Activated T-helper 1 cell treated with anti-CD3 and anti-CD28 coated beads, Interleukin-2, amount 50 U/mL, for 16 hours (primary cell): ENCODE measurements around the gene LNPEP.

Source experiments
- DNase-seq, 2 donors: peaks; one replicate each; pipeline ENCODE4 v3.0.0-alpha.2; 2020; ENCODE audit warnings: low read depth in 1 of 2, low spot score in 1 of 2

LNPEP gene

DNA sequence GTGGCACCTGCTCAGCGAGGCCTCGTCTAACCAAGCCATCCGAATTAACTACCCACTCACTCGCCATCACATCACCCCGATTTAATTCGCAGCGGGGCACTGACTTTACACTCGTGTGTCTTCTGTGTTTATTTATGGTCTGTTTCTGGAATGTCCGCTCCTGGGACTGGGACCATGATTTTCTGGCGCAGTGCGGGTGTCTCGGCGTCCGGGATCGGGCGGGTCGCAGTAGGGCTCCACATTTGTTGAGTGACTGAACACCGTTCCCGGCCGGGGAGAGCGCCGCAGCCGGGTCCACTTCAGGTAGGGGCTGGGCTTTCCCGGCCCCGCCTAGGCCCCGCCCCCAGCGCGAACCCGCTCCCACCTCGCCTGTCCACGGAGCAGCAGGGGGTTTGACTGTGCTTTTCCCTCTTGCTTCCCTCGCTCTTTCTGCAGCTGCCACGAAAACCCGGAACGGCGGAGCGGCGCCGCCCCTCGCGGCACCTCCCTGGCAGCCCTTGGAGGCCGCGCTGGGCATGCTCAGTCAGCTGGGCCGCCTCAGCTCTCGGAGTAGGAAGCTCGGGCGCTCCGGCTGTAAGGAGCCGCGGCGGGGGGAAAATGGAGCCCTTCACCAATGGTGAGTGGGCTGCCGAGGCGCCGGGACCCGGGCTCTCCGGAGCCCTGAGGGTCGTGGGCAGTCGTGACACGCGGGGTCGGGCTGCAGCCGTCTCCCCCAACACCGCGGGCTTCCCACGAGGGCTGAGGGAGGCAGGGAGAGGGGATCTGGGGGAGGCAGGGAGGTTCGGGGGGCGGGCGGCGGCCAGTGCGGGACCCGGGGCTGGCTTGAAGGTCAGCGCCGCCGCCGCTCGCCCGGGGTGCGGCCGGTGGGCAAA lies at the start of gene LNPEP:
LNPEP (plus strand) TSS at position 522 of the 872 bp plus-strand sequence; CDS start at position 598, 76 bp downstream.
- DNase-seq = peak; percentile 87 to 90

GRCh38 chr5:96893342-96893741 lies 42.5 kb upstream of the LNPEP start:
- no peak for DNase-seq

DNA sequence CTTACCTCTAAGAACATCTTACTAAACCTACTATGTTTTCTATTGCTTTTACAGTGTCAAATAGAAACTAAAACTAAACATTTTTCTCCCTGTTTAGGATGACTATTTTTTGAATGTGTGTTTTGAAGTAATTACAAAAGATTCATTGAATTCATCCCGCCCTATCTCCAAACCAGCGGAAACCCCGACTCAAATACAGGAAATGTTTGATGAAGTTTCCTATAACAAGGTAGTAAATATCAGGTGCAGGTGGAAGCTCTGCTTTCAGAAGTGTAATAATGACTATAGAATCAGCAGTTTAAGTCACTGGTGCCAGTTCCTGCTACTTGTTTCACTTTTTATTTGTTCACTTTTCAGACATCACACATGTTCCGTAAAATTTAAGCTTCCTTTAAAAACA lies 39.6 kb upstream of the LNPEP start:
- DNase-seq = no peak

DNA sequence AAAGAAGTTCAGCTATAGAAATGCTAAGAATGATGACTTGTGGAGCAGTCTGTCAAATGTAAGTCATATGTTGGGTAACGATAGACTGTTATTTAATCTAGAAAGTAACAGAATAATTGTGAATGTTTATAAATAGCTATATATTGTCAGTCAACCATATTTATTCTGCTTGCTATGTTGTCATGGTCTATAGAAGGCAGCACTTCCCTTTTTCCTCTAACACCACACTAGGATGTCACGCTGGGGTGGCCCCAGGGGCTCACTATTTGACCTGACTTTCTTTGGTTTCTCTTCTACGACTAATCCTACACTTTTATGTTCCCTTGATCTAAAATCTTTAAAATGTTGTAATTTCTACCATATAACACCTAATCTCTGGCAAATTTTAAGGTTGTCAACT lies 39.1 kb upstream of the LNPEP start:
- no peak for DNase-seq

DNA sequence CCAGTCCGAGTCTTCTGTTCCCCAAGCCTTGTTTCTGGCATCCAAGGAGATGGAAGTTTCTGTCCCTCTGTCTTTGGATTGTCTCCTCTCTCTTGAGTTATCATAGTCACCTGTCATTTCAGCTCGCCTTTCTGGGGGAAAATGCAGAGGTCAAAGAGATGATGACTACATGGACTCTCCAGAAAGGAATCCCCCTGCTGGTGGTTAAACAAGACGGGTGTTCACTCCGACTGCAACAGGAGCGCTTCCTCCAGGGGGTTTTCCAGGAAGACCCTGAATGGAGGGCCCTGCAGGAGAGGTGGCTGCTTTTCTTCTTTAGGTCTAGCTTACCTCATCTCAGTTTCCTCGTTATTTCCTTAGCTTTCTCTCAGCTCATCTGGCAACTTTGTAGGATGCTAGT lies 34.5 kb upstream of the LNPEP start:
- no peak for DNase-seq

- no peak for DNase-seq
Measured at GRCh38 chr5:96901841-96902240, 34.0 kb upstream of the LNPEP start.

DNA sequence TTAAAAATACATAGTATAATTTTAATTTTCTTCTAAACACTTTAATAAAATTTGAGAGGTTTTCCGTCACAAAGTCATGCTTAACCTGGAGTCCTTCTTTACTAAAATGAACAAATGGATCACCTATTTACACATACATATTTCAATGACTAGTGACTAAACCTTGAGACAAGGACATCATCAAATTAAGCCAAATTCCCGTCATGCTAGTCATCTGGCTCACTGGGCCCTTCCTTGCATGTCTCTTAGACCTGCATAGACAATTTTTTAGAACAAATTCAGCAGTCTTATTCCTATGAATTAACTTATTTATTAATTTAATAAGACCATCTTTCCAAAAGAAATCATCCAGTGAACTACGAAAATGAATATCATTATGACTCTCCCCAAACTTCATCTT lies 33.0 kb upstream of the LNPEP start:
- no peak for DNase-seq

GRCh38 chr5:96903300-96903699 lies 32.6 kb upstream of the LNPEP start:
- no peak for DNase-seq

- DNase-seq = no peak
Measured at GRCh38 chr5:96904054-96904931, 31.6 kb upstream of the LNPEP start.

GRCh38 chr5:96905864-96906263 lies 30.0 kb upstream of the LNPEP start:
- DNase-seq = no peak

DNA sequence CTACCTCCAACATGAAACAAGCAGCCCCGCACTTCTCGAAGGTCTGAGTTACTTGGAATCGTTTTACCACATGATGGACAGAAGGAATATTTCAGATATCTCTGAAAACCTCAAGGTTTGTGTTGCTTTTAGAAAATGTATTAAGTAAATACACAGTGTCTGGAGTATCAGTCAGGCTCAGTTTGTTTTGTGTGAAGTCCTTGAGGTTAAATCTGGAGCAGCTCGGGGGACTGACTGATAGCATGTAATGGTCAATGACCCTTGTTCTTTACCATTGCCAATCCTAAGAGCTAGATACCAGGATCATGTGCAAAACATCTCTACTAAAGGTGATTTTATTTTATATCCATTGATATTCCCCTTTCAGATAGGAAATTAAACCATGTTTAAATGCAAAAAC lies 26.9 kb upstream of the LNPEP start:
- no peak for DNase-seq

GRCh38 chr5:96909435-96909834 lies 26.4 kb upstream of the LNPEP start:
- DNase-seq = no peak

DNA sequence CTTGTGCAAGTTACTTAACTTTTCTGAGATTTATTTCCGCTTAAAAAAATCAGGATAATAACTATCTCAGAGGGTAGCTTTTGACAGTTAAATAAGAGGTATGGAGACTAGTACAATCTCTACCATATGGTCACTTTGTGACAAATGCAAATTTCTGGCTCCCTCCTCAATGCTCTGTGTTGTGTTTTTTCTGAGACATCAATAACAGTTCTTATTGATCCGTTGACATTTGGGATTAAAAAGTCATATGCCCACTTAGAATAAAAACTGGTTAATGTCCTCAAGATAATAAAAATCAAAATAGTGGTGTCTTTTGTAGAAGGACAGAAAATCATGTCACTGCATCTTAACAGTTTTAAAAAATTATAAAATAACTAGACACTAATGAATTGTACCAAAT lies 24.7 kb upstream of the LNPEP start:
- DNase-seq = no peak

GRCh38 chr5:96913233-96913632 lies 22.6 kb upstream of the LNPEP start:
- no peak for DNase-seq

DNA sequence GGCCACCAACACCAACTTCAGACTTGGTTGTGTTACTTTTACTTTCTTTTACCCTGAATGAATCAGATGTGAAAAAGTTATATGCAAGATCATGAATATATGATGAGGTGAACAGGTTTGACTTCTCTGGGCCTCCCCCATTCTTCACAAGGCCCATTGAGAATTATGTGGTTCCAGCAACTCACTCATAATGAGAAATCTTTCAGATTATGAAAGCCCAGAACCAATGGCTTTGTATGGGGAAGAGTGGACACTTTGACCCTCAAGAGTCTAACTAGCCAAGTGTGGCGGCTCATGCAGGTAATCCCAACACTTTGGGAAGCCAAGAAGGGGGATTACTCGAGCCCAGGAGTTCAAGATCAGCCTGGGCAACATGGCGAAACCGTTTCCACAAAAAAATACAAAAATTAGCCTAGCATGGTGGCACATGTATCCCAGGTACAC lies 16.1 kb upstream of the LNPEP start:
- DNase-seq = no peak

DNA sequence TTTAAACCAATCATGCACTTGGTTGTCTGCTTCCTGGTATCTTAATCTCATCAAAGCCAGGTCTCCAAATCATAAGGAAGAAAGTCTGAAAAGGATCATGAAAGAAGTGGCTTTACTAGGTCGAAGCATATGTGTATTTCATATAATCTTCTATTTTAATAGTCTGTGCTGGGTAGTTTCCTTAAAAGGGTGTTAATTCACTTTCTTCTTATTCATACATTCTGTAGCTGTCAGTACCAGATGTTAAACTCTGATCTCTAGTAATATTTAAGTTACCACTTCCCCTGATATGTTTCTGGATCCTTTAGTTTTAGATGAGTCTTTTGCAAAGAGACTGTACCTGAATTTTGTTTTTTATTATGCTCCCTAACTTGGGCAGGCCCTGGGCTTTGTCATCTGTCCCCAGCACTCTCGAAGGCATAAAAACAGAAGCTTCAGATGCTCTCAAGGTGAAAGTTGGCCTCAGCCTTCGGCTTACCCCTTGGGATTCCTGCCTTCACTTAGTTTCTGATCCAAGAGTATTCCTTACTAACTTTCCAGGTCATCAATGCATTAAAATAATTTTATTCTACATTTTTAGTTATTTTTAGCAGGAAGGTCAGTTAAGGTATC lies 15.0 kb upstream of the LNPEP start:
- DNase-seq = no peak

DNA sequence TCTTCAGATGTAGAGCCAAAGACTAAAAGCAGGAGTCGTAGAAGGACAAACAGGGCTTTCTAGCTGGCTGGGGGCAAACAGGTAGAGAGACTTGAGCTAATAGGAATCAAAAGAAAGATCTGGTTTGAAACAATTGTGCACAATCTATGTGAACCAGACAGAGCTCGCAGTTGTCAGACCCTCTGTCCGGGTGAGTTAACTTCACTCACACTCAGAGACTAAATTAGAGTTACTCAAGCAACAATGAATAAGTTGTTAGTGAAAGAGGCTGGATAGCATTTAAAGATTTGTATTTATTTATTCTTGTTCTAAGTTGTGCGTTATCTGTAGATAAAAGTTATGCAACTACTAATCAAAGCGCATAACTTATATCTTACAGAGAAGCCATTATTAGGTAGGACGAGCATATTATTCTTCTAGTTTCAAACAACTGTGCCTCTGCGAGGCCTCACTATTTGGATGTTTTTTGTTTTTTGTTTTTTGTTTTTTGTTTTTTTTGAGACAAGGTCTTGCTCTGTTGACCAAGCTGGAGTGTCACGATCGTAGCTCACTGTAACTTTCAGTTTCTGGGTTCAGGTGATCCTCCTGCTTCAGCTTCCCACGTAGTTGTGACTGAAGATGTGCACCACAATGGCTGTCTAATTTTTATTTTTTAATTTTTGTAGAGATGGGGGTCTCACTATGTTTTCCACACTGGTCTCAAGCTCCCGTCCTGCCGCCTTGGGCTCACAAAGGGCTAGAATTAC lies 13.2 kb upstream of the LNPEP start:
- DNase-seq = no peak

DNA sequence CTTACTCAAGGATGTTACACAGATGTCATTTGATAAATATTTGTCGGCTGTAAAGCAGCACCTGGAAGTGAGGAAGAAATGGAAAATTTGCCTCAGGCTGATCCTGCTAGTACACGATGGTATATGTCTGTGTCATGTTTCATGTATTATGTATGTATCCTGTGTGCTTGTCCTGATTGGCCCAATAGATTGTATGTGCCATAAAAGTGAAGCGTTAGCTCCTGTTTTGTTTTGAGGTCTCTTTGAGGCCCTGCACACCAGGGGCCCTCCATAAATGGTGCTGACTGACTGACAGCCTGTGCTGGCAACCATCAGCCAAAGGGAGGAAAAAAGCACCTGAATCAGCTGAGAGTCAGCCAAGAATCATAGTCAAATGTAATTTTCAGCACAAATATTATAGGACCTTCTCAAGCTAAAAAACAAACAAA lies 11.8 kb upstream of the LNPEP start:
- no peak for DNase-seq

- DNase-seq = no peak
Measured at GRCh38 chr5:96926276-96926675, 9.6 kb upstream of the LNPEP start.

DNA sequence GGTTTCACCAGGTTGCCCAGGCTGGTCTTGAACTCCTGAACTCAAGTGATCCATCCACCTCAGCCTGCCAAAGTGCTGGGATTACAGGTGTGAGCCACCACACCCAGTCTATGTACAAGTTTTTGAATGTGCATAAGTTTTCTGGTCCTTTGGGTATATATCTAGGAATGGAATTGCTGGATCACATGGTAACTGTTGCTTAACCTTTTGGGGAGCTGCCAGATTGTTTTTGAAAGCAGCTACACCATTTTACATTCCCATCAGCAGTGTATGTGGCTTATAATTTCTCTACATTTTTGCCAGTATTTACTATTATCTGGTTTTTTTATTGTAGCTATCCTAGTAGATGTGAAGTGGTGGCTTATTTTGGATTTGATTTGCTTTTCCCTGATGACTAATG lies 8.9 kb upstream of the LNPEP start:
- no peak for DNase-seq
